ENCODE data around the gene SIK2. TPM values are rescaled to one million over a fixed set of nuclear protein-coding genes. Genes with fewer than 3 reads are reported as not detected.

SIK2 gene
- total and polyA plus RNA-seq, 9 of the 15 experiments (the other 6 are each of a cell fraction or from before 2014, with no cell fraction given) = 0.74 to 11.6 (median 3.8) TPM

- Histone ChIP-seq H3K9ac (ENCODE audit: insufficient read depth in 1 of 2, low read depth in 2 of 2, low read length in 2 of 2) (no peak overlapping the region), H3K27ac (ENCODE audit: extremely low read depth, low read depth, low read length) (no peak overlapping the region), H3K79me2 (ENCODE audit: control insufficient read depth, insufficient read depth, low read length) (peaks cover 4% of the 10 kb centered on the region; the same call in 1 of the 3 replicates), H2AFZ (ENCODE audit: low read depth, low read length) (no peak overlapping the region), H3K9me3 (replicated peaks; ENCODE audit: control insufficient read depth, insufficient read depth, low read depth, low read length) (no peaks in the 10 kb centered on the region), H3K4me2 (ENCODE audit: insufficient read depth, low read length) (no peak overlapping the region), H3K4me1 (replicated peaks in 1 of 2; ENCODE audit: control insufficient read depth in 2 of 2, insufficient read depth in 2 of 2, low read length in 2 of 2) (no peaks in the 10 kb centered on the region), H3K9me1 (ENCODE audit: control insufficient read depth, insufficient read depth, low read length) (no peaks in the 10 kb centered on the region), H4K20me1 (replicated peaks; ENCODE audit: control insufficient read depth, insufficient read depth, low read length) (no peaks in the 10 kb centered on the region), H3K4me3 (no peak overlapping the region), H3K27me3 (ENCODE audit: control insufficient read depth in 2 of 2, insufficient read depth in 2 of 2, low read length in 2 of 2) (no peaks in the 10 kb centered on the region), H3K36me3 (ENCODE audit: control insufficient read depth, insufficient read depth, low read length) (peaks cover 11% of the 10 kb centered on the region; the same call in 2 of the 3 replicates)
- in situ Hi-C loops (cut with MboI) (no loop called here), intact Hi-C loops (cut with micrococcal nuclease) (no loop called here)
- WGBS (ENCODE audit: insufficient coverage, low coverage, missing lambda C conversion rate) = 100% methylated on average over 1 of the region's 1 CpG
- ATAC-seq (no peak), DNase-seq (ENCODE audit: extremely low read depth in 1 of 4, low spot score in 3 of 4) (no peak), FAIRE-seq (no peak)
- POLR2A ChIA-PET = no interaction called here
- BruUV-seq (replicated peaks) = no TSS peak
- CTCF ChIA-PET (ENCODE audit: low intra/inter-chr PET ratio) = no interaction called here
- TF ChIP-seq THAP7 (CRISPR knock-in tag; IDR thresholded peaks at IDR 0.05) = no peak
- TF ChIP-seq MAFF (IDR thresholded peaks at IDR 0.05; ENCODE audit: low read length) = no peak
- TF ChIP-seq PURB (CRISPR knock-in tag; IDR thresholded peaks at IDR 0.05; ENCODE audit: low read depth) = no peak
- TF ChIP-seq PTRF (tag; IDR thresholded peaks at IDR 0.05) = no peak
- TF ChIP-seq ZNF77 (CRISPR knock-in tag; IDR thresholded peaks at IDR 0.05) = no peak
- TF ChIP-seq, protein P1, sequence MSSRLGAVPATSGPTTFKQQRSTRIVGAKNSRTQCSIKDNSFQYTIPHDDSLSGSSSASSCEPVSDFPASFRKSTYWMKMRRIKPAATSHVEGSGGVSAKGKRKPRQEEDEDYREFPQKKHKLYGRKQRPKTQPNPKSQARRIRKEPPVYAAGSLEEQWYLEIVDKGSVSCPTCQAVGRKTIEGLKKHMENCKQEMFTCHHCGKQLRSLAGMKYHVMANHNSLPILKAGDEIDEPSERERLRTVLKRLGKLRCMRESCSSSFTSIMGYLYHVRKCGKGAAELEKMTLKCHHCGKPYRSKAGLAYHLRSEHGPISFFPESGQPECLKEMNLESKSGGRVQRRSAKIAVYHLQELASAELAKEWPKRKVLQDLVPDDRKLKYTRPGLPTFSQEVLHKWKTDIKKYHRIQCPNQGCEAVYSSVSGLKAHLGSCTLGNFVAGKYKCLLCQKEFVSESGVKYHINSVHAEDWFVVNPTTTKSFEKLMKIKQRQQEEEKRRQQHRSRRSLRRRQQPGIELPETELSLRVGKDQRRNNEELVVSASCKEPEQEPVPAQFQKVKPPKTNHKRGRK (tag; IDR thresholded peaks at IDR 0.05) = no peak
- no peak for TF ChIP-seq OTX1 (CRISPR knock-in tag; IDR thresholded peaks at IDR 0.05)
- no peak for TF ChIP-seq HMGXB4 (CRISPR knock-in tag; IDR thresholded peaks at IDR 0.05)
- no peak for TF ChIP-seq ZBED1 (IDR thresholded peaks at IDR 0.05)
- TF ChIP-seq ZNF76 (CRISPR knock-in tag; IDR thresholded peaks at IDR 0.05; ENCODE audit: borderline replicate concordance) = no peak
These were observed 10.0 kb downstream of the SIK2 start for GRCh38 chr11:111612224-111612623.
